UCSD-AML1 (cell line): ENCODE results near the gene NRAP.
A peak's percentile ranks its signal among the peaks of the same experiment; 100 is the strongest.

ENCODE experiments used
- DNase-seq: peaks from one replicate; lab custom pipeline; 2025; ENCODE audit not compliant: unreplicated experiment; lab: John Stamatoyannopoulos, UW

NRAP gene

GRCh38 chr10:113663908-113664307 lies at the start of gene NRAP:
NRAP (minus strand) TSS chr10:113664041; CDS start chr10:113663882, 159 bp downstream.
- no peak for DNase-seq

- no peak for DNase-seq
Measured at GRCh38 chr10:113713640-113713982, 49.8 kb upstream of the NRAP start.

GRCh38 chr10:113712755-113713639 lies 49.2 kb upstream of the NRAP start:
- DNase-seq = no peak

- DNase-seq = no peak
Measured at GRCh38 chr10:113712024-113712423, 48.2 kb upstream of the NRAP start.

- DNase-seq = no peak
Measured at GRCh38 chr10:113711142-113711541, 47.3 kb upstream of the NRAP start.

- DNase-seq = no peak
Measured at GRCh38 chr10:113709221-113709838, 45.5 kb upstream of the NRAP start.

GRCh38 chr10:113708640-113709039 lies 44.8 kb upstream of the NRAP start:
- DNase-seq = no peak

GRCh38 chr10:113706623-113707022 lies 42.8 kb upstream of the NRAP start:
- no peak for DNase-seq

- no peak for DNase-seq
Measured at GRCh38 chr10:113705344-113705652, 41.5 kb upstream of the NRAP start.

GRCh38 chr10:113704637-113705343 lies 40.9 kb upstream of the NRAP start:
- DNase-seq = peak; percentile 22

GRCh38 chr10:113697595-113697994 lies 33.8 kb upstream of the NRAP start:
- DNase-seq = no peak

- DNase-seq = no peak
Measured at GRCh38 chr10:113695691-113696090, 31.9 kb upstream of the NRAP start.

- no peak for DNase-seq
Measured at GRCh38 chr10:113693348-113693747, 29.5 kb upstream of the NRAP start.

- no peak for DNase-seq
Measured at GRCh38 chr10:113692271-113692670, 28.4 kb upstream of the NRAP start.

GRCh38 chr10:113691381-113691780 lies 27.5 kb upstream of the NRAP start:
- DNase-seq = no peak

- DNase-seq = no peak
Measured at GRCh38 chr10:113690749-113691148, 26.9 kb upstream of the NRAP start.

- DNase-seq = no peak
Measured at GRCh38 chr10:113689574-113689973, 25.7 kb upstream of the NRAP start.

- DNase-seq = no peak
Measured at GRCh38 chr10:113689057-113689456, 25.2 kb upstream of the NRAP start.

GRCh38 chr10:113687037-113687436 lies 23.2 kb upstream of the NRAP start:
- DNase-seq = no peak

- no peak for DNase-seq
Measured at GRCh38 chr10:113686028-113686427, 22.2 kb upstream of the NRAP start.

- DNase-seq = no peak
Measured at GRCh38 chr10:113683300-113683699, 19.5 kb upstream of the NRAP start.
